CD1c-positive myeloid dendritic cell (primary cell): Measurements from ENCODE around the gene SCFD2.
A peak's percentile ranks its signal among the peaks of the same experiment; 100 is the strongest.
"Not testable (repeated sequence)": the region's sequence is repeated elsewhere in the genome, so short reads cannot be mapped to it uniquely, and the experiment has no call there.

Experiments
- DNase-seq: peaks from one replicate; pipeline ENCODE4 v3.0.0-alpha.2; 2016; ENCODE audit errors: extremely low spot score

SCFD2 gene

DNA sequence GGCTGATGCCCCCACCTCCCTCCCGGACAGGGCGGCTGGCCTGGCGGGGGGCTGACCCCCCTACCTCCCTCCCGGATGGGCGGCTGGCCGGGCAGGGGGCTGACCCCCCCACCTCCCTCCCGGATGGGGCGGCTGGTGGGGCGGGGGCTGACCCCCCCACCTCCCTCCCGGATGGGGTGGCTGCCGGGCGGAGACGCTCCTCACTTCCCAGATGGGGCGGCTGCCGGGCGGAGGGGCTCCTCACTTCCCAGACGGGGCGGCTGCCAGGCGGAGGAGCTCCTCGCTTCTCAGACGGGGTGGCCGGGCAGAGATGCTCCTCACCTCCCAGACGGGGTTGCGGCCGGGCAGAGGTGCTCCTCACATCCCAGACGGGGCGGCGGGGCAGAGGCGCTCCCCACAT, 127.5 kb downstream of the SCFD2 start:
- DNase-seq = not testable (repeated sequence)

DNA sequence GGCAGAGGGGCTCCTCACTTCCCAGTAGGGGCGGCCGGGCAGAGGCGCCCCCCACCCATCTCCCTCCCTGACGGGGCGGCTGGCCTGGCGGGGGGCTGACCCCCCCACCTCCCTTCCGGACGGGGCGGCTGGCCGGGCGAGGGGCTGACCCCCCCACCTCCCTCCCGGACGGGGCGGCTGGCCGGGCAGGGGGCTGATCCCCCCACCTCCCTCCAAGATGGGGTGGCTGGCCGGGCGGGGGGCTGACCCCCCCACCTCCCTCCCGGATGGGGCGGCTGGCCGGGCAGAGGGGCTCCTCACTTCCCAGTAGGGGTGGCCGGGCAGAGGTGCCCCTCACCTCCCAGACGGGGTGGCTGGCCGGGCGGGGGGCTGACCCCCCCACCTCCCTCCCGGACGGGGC, 128.1 kb downstream of the SCFD2 start:
- DNase-seq = not testable (repeated sequence)

DNA sequence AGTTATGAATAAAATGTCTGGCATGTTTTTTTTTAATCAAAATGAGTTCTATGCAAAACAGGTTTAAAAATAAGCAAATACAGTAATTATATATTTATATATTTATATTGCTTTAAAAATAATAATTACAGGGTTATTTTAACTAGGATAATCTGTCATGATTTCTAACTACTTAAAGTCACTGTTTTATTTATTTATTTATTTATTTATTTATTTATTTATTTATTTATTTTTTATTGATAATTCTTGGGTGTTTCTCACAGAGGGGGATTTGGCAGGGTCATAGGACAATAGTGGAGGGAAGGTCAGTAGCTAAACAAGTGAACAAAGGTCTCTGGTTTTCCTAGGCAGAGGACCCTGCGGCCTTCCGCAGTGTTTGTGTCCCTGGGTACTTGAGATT, 129.2 kb downstream of the SCFD2 start:
- not testable (repeated sequence) for DNase-seq

DNA sequence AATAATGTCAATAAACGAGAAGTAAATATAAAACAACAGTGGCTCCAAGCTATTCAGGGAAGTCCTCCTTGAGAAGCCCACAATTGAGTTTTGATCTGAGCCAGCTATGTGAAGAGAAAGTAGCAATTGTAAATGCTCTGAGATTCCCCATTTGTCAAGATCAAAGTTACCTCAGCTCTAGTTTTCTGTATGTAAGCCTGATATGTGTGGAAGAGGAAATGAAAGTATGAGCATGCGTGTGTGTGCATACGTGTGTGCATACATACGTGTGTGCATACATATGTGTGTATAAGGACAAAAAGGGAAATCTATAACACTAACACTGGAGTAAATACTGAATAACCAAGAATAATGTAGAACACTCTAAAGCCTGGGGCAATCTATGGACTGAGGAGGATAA, 130.3 kb downstream of the SCFD2 start:
- no peak for DNase-seq

DNA sequence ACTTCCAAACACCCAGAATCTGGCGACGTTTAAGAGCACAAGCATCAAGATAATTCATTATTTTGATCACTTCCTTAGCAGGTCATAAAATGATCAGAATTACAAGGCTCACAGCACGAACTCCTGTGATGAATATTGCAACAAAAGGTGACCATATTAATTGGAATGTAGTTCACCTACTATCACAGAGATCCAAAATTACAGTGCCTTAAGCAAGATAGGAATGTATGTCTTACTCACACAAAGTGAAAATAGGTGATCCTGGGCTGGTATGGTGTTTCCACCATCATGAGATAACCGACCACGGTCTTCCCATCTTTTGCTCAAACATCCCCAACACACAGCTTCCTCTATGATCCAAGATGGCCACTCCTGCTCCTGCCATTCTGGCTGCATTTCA, 131.2 kb downstream of the SCFD2 start:
- DNase-seq = no peak

DNA sequence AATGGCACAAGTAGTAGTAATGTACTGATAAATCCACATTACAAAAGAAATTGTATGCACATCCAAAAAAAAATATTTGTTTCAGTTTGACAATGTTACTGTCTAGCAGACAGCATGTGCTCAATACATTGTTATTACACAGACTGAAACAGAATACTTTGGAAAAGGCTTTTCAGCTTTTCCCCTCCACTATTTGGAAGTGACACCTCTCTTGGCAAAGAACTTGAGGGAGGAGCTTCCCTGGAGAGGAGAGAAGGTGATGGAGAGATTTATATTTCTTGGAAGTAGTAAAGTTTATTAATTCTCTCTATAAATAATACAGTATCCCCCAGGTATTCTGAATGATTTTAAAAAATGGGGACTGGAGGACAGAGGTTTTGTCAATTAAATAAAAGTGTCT, 131.8 kb downstream of the SCFD2 start:
- no peak for DNase-seq

DNA sequence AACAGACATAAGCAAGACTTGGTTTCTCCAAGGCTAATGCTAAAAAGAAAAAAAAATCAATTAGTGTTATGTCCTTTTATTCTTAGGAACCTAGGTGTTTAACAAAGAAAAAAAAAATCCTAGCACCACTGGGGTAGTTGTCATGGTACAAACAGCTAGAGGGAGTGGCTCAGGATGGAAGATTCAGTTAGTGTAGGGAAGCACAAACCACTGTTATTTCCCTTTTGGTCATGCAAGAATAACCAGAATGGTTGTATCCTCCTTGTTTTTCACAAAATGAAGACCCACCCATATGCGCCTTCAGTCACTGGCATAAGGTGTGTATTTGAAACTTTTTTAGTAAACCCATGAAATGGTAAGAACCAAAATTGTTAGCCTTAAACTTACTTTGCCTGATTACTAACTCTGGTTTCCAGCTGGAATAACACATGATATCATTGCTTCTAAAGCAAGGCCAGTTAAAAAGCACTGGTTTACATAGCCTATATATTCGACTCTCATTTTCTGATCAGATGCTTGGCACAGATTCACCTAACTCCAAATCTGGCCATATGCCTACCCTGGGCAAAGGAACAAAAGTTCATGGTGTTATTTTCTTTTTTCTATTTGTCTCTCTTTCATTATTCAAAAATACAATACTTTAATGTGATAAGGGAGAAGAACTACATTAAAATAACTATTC, 132.6 kb downstream of the SCFD2 start:
- no peak for DNase-seq

DNA sequence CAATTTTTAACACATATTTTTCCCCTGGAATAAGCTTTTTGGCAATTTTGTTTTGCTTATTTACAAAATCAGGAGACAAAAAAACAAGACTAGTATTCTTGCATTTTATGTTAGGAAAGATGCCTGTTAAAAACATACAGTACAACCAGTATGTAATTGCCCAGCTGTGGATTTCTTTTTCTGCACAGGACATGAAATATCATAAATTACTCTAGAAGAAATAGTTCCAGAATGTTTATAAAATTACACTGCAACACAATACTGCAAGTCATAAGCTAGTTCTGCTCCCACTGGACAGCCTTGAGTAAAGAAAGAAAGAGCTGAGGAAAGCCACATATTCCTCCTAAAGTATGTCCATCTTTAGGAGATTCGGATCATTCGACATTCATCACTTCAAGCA, 133.5 kb downstream of the SCFD2 start:
- DNase-seq = no peak

DNA sequence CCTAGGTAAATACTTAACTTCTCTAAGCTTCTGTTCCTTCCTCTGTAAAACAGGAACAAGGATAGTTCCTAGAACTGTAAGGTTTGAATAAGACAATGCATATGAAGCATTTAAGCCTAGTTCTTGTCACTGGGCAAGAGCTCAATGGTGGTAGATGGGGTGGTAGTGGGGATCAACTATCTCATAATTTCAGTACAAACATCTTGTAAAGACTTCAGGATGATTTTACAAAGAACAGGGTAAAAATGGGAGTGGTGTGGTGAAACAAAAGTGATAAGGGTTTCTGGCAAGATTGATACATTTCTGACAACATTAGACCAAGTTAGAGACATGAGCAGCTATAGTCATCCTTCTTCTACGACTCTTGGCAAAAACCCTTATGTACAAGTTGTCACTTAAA, 137.8 kb downstream of the SCFD2 start:
- no peak for DNase-seq

DNA sequence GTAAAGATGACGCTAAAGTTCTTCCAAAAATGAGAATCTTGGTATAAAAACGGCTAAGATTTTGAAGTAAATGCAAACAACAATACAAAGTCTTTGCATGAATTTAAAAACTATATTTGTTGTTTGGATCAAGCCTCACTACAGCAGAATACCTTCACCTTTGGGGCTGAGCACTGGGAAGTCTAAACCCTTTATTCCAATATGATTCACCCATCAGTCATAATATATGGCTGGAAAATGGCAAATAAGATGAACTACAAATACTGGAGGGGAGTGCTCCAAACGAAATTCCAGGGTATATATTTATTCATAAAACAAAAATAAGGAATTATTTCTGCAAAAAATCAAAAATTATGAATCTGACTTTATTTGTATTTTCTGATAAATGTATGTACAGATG, 138.4 kb downstream of the SCFD2 start:
- no peak for DNase-seq

DNA sequence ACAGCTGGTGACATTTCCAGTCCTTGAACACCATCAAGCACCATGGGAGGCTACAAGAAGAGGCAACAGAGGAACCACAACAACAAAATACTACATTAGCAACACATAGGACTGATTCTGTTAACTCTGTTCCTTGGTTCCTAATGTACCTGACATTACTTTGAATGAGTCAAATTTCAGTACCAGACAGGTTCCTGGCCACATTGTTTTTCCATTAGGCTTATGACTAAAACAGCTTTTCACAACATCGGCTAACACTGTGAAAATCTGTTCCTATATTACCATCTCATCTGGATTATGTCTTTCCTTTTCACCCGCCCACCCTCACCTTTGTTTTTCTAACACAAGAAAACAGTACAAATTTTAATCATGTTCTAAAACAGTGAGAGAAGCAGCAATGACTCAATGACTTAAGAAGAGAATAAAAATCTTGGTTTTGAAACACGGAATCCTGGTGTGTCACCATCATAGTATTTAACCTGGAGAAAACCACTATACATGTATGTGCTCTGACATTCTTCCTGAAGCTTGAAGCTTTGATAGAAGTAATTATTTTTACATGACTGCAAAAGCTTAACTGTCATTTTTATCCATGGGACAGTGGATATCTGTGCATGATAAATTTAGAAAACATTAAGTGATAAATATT, 143.9 kb downstream of the SCFD2 start:
- DNase-seq = no peak

DNA sequence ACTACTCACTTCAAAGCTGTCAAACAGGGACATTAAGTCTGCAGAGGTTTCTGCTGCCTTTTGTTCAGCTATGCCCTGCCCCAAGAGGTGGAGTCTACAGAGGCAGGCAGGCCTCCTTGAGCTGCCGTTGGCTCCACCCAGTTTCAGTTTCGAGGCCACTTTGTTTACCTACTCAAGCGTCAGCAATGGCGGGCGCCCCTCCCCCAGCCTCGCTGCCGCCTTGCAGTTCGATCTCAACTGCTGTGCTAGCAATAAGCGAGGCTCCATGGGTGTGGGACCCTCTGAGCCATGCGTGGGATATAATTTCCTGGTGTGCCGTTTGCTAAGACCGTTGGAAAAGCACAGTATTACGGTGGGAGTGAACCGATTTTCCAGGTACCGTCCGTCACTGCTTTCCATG, 146.7 kb downstream of the SCFD2 start:
- DNase-seq = not testable (repeated sequence)

DNA sequence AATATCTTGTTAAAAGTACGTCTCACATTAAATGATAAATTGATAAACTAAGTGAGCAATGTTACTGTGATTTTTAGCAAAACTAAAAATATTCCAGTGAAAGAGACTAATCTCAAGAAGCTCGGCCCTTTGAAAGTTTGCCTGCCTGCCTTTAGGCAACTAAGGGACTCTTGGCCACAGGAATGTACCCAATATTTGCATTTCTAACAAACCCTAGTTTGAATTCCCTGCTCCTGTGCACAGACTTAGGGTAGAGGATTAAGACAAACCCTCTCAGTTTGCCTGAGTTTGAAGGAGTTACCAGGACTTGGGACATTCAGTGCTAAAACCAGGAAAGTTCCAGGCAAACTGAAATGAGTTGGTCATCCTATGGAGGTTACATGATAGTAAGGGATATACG, 157.1 kb downstream of the SCFD2 start:
- DNase-seq = no peak

DNA sequence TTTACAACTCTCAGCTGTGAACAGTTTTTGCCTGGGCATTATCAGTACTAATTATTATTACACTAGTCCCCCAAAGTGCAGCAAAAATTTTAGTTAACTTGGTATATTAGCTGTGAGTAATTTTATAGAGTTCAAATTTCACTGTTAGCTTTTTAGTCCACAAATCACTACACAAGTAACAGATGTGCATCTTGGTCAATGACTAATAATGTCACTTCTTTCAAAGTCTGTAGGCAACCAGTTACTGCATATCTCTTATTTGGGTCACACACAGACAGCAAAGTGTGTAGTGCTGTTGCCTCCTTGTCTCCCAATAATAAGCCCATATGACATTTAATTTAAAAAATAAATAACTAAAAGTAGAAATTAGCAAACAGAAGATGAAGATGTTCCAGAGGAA, 159.9 kb downstream of the SCFD2 start:
- no peak for DNase-seq

DNA sequence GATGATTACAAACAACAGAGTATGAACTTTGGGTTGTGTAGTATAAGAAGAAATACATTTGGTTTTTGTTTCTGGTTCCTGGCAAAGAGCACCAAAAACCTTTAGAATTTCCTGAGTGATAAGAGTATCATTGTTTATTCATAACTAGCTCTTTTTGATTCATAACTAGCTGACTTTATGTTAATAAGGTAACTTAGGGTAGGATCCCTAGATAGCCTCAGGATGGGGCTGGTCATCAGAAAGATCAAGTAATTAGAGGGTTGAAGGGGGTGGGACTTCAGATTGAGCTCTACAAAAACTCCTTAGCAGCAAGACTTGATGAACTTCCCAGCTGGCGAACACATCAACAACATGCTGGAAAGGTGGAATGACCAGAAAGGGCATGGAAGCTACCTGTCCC, 166.5 kb downstream of the SCFD2 start:
- no peak for DNase-seq

DNA sequence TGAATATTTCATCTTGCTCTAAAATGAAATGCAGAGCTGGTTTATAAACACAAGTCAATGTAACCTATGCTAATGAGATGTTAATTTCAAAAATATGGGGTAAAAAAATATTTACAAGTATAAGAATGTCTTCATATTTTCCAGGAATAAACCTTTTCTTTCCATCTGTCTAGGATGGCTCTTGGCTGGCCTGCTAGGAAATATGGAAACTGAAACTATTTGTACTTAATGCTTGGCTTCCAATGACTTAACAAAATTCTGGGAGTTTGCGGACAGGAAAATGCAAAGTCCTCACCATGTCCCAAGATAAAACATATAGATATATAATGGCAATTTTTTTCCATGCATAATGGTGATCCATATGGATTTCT, 168.1 kb downstream of the SCFD2 start:
- DNase-seq = no peak

DNA sequence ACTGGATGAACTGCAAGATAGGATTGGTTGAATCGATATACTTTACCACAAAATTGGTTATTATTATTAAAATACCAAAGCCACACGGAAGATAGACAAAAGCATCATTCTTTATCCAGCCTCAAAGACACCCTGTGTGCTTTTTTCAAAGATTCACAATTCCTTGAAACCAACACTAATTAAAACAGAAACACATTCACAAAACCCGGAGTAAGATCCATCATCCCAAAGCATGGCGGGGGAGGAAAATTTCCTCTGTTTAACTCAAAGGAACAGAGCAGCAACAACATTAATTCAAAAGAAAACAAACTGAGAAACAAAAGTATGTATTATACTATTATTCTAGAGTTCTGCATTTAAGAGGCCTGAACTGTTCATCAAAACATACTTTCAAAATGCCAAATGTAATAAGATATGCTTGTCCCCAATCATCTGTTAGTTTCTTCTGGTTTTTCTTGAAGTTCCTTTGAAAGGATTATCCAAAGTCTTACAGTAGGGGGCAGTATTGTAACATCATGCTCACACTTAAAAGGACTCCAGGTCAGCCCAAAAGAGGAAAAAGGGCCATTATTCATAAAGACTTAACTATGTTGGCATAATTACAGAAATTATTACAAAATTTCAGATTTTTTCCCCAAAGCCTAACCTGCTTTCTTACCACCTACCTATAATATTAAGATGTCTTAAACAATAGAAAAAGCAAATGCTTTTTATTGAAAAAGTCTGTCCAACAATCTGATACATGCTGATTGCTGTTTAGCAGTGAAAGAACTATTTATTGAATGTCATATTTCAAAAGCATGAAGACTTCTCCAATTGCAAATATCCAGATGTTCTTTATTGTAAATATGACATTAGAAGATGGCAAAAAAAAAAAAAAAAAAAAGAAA, 168.7 kb downstream of the SCFD2 start:
- DNase-seq = peak; percentile 79

DNA sequence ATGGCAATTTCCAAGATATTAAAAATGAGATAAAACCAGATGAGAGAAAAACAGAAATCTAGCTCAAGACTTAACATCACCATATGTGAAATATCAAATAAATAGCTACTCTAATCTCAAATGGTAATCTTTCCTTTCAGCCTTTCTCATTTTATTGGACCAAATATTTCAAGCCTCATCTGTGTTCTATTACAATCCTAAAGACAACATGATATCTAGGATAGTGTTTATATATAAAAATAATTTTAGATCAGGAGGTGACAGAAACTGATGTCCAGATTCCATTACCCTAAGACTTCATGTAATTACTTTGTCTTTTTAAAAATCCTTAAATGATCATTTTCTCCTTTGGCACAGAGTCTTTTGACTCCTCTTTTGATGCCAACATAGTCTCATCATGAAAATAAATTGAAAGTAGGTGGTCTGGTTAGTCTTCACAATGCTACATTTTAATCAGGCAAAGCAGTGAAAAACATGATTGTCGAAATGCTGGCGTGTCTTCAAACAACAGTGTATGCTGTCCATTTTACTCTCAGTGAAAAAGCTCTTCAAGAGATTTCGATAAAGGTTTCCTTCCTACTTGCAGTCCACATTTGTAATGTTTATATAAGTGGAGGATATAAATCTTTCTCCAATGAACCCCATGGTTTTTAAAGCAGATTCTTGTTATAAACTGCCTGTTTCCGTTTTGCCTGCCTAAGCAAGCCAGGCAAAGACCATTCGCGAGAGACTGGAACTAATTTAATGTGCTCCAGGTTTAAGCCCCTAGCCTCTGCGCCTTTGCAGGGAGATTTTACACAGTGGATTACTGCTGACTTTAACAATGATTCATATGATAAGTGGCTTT, 169.8 kb downstream of the SCFD2 start:
- DNase-seq = no peak

DNA sequence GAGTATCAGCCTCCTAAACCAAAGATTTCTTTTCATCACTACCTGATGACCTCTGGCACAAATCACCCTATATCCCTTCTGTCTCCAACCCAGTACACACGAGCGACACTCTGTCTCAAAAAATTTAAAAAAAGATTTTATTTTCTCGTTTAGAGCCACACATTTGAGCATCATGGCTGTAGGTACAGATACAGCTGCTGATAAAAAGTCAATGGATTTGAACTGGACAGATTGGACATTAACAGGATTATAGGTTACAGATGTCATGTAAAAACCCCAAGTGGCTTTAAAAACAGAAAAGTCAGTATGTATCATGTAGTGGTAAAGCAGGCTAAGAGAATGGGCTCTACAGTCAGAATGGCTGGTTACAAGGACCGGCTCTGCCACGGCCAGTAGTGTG, 171.1 kb downstream of the SCFD2 start:
- DNase-seq = no peak

DNA sequence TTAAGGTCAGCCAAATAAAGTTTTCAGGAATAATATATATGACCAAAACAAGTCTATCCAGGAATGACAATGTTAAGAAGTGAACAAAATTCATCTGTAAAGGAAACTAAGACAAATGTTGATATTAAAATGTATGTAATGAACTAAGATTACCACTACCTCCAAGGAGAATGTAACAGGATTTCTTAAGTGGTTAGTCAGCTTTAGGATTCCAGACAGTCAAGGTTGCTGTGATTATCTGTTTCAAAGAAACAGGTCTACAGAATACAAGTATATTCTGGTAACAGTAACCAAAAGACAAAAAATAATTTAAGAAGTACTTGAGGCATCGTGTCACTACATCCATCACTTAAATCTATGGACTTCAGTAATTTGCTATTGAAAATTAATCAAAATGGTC, 172.8 kb downstream of the SCFD2 start:
- DNase-seq = no peak

DNA sequence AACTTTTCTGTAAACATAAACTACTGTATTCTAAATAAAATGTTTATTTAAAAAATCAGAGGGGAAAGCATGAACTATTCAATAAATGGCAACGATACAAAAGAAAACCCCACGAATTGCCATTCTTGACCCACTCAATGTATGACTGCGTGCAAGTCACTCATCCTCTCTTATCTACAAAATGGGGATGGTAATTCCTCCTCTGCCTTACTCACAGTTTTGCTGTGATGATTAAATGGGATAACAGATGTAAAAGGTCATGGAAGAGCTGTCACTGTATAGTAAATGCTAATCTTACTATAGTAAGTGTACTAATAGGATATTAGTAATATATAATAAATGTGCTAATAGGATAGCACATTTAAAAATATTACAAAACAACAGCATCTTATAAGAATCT, 173.4 kb downstream of the SCFD2 start:
- no peak for DNase-seq

DNA sequence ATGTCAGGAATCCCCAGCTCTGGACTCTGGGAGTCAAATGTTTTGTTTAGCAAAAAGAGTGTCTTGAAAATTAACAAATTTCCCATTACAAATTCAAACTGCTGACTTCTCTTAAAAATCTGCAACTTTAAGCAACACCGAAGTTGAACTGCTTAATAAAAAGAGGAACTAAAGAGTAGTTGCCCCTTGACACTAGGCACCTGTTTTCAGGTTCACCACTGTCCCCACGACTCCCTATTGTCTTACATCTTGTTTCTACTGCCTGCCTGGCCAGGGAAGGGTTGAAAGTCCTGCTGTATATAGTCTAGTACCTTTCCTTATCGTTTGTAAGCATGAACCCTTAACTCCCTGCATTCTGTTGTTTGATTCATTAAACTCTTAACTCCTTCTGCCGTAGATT, 173.9 kb downstream of the SCFD2 start:
- DNase-seq = no peak
